GM18505 (cell line): ENCODE measurements around the gene TCF23.
"Not testable (repeated sequence)": the region's sequence is repeated elsewhere in the genome, so short reads cannot be mapped to it uniquely, and the experiment has no call there.

ENCODE experiments used
- ATAC-seq: cut with Tn5 transposase; IDR thresholded peaks from one replicate; pipeline ENCODE4 v1.9.1; 2021; ENCODE audit not compliant: unreplicated experiment
- POLR2A ChIP-seq: IDR thresholded peaks from 4 replicates; pipeline ENCODE4 v1.6.1; 2011; ENCODE audit warnings: borderline replicate concordance; ENCODE audit not compliant: insufficient read depth, insufficient read length; ENCODE audit errors: extremely low read depth

TCF23 gene

GRCh38 chr2:27148801-27149439, at the start of gene TCF23:
TSS of gene TCF23 (plus strand) at chr2:27149004. CDS start at chr2:27149134, 130 bp downstream.
- ATAC-seq: no peak

DNA sequence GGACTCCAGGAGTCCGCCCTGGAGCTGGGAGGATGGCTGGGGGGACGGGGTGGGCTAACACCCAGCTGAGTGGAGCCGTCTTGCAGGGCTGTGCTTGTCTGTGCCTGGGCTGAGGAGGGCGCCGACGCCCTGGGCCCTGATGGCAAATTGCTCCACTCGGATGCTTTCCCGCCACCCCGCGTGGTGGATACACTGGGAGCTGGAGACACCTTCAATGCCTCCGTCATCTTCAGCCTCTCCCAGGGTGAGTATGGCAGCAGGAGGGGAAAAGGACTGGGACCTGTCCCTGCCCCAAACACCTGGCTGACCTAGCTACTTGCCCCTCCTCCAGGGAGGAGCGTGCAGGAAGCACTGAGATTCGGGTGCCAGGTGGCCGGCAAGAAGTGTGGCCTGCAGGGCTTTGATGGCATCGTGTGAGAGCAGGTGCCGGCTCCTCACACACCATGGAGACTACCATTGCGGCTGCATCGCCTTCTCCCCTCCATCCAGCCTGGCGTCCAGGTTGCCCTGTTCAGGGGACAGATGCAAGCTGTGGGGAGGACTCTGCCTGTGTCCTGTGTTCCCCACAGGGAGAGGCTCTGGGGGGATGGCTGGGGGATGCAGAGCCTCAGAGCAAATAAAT, 49.4 kb upstream of the TCF23 start:
- ATAC-seq: no peak
- TF ChIP-seq POLR2A: no peak

More at GRCh38 chr2:27148801-27149439, at the start of gene TCF23:
- TF ChIP-seq POLR2A: no peak

GRCh38 chr2:27100036-27100435, 48.8 kb upstream of the TCF23 start:
- TF ChIP-seq POLR2A: no peak
- ATAC-seq: no peak

DNA sequence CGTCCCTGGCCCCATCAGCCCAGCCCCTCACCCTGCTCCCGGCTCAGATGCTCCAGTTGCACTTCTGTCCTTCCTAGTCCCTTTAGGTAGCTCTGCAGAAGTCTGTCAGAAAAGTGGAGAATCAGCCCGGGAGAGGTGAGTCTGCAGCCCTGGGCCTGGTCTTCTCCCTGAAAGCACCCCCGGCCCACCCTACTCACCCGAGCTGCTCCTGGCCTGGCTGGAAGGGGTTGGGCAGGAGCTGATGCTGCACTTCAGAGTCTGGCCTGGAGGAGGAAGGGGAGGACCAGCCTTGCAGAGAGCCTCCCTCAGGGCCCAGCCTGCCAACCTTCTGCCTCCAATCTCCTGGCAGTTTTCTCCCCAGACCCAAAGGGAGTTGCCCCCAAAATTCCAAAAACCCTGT, 46.5 kb upstream of the TCF23 start:
- no peak for ATAC-seq
- no peak for TF ChIP-seq POLR2A

DNA sequence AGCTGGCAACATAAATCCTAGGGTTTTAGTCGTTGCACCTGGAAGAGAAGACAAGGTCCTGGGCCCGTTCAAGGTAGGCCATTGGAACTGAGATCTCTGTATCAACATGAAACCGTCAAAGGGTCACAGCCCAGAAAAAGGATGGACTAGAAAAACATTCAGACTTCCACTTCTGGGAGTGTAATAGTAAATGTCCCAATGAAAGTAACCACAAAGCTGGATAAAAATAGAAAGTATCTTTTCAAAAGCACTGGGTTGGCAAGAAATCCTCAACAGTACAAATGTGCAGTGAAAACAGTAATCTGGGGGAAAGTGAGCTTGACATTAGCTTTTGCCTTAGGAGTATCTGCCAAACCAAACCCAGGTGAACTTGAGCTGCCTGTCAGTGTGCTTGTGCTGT, 42.8 kb upstream of the TCF23 start:
- no peak for ATAC-seq
- no peak for TF ChIP-seq POLR2A

GRCh38 chr2:27108221-27108620, 40.6 kb upstream of the TCF23 start:
- no peak for ATAC-seq
- TF ChIP-seq POLR2A: no peak

GRCh38 chr2:27109083-27109482, 39.7 kb upstream of the TCF23 start:
- ATAC-seq: no peak
- TF ChIP-seq POLR2A: no peak

- not testable (repeated sequence) for ATAC-seq
Measured at GRCh38 chr2:27110603-27111352, 38.0 kb upstream of the TCF23 start.

- not testable (repeated sequence) for ATAC-seq
Measured at GRCh38 chr2:27111392-27112078, 37.3 kb upstream of the TCF23 start.

DNA sequence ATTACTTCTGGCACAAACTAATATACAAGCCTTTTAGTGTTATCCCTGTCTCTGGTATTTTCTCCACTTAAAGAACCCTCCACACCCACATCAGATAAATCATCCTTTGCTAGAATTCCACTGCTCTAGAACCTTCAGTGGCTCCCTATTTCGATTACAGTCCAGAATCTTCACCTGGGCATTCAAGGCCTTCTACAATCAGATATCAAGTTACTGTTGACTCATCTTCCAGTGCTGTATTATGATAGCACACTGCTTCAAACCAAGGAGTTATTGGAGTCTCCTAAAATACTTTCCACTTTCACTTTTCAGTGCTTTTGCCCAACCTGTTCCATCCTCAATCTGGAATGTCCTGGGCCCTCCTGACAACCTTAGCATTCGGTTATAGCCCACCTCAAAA, 33.3 kb upstream of the TCF23 start:
- ATAC-seq: no peak

DNA sequence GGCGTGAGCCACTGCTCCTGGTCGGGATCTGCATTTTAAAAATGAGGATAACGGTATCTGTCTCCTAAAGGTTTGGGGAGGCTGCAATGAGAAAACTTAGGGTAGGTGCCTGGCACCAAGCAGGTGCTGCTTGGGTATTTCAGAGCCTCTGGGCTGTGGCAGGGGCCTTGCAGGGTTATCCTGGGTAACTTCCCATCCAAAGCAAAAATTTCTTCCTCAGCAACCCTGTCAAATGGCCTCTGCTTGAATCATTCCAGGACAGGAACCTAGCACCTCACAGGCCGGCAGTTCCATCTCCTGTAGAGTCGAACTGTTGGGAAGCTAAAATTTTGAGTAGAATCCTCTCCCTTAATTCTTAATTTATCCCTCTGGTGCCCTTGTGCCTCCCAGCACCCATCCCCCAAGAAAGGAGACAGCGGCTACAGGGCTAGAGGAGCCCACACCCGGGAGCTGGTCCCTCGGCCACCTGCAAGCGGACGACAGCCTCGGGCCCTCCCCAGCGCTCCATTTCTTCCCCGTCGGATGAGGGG, 30.7 kb upstream of the TCF23 start:
- ATAC-seq: no peak
- no peak for TF ChIP-seq POLR2A

More for the DNA sequence above, 33.3 kb upstream of the TCF23 start:
- TF ChIP-seq POLR2A: no peak

- TF ChIP-seq POLR2A: no peak
- no peak for ATAC-seq
Measured at GRCh38 chr2:27118525-27119329, 30.1 kb upstream of the TCF23 start, which contains the start of gene CGREF1. TSS of gene CGREF1 (minus strand) at chr2:27119128. CDS start at chr2:27104366, 14,762 bp downstream.

DNA sequence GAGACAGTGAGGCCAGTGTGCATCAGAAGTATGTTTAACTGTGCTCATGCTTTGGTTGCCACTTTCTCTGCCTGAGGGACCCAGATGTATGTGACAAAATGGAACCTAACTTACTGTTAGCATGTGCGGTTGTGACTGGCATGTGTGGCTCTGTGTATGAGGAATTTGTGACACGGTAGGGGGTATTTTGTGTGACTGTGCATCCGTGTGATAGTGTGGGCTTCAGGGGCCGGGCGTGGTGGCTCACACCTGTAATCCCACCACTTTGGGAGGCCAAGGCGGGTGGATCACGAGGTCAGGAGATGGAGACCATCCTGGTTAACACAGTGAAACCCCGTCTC, 29.5 kb upstream of the TCF23 start:
- not testable (repeated sequence) for ATAC-seq

DNA sequence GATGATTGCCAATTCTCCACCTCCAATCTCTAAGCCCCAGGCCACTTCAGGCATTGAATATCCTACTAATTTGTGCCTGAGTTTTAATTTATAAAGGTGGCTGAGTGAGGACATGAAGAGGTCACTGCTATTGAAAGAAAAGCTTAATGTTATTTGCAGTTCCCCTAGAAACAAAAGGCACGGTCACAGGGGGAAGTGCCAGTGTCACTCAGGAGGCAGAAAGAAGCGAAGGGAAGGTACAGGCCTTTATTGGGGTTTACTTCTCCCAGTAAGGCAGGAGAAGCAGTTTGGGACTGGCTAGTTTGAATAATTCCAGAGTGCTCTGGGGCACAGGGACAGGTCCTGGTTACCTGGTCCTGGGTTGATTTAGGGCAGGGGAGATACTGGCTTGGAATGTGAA, 26.9 kb upstream of the TCF23 start:
- no peak for TF ChIP-seq POLR2A
- no peak for ATAC-seq
